ENCODE data around the gene ZC3HAV1.
A peak's percentile ranks its signal among the peaks of the same experiment; 100 is the strongest.
"Not testable (repeated sequence)": the region's sequence is repeated elsewhere in the genome, so short reads cannot be mapped to it uniquely, and the experiment has no call there.

The ZC3HAV1 gene

DNA sequence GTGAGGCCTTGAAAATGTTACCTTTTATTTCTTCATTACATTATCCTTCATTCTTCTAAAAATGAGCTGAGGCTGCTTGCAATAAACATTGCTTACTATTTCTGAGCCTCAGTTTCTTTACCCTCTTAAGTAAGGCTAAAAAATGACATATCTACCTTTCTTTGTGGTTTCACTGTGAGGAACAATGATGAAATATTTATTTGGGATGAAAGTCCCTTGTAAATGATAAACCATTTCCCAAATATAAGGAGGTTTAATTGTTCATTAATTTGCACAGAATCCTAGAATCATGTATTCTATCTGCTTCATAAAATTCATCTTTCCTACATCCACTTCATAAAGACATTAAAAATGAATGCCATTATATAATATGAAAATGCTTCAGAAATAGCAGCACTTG is 27.9 kb downstream of the ZC3HAV1 start:
- no peak for DNase-seq

DNA sequence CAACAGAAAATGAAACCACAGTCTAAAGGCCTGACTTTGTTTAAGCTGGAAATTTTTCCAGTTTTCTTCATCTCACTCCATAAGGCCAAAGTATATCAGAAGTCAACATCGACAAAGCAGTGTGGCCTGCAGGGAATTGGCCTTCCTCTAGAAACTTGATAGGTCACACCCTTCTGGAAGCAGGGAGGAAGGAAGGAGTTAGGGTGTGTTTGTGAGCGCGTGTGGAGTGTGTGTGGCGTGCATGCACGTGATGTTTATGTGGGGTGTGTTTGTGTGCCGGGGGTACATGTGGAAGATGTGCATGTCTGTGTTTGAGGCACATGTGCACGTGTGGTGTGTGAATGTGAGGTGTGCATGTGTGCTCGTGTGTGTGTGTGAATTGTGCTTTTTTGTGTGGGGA is 28.6 kb downstream of the ZC3HAV1 start:
- no peak for DNase-seq

- no peak for DNase-seq
Observed at GRCh38 chr7:139079861-139080260, 29.7 kb downstream of the ZC3HAV1 start.

GRCh38 chr7:139078911-139079310 is 30.6 kb downstream of the ZC3HAV1 start:
- DNase-seq: no peak

DNA sequence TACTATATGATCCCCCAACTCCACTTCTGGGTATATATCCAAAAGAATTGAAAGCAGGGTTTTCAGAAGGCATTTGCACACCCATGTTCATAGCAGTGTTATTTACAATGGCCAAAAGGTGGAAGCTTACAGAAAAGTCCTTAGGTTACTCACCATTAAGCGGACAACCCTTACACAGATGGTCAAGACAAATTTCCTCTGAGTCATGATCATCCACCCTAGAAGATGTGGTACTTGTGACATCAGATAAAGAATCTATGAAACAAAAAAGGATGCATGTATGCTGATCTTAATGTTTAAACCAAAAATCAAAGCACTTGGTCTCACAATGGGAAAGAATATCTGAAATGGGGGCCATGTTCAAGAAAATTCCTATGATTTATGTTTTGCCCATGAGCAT is 31.1 kb downstream of the ZC3HAV1 start:
- no peak for DNase-seq

GRCh38 chr7:139077706-139078105 is 31.8 kb downstream of the ZC3HAV1 start:
- DNase-seq: not testable (repeated sequence)

DNA sequence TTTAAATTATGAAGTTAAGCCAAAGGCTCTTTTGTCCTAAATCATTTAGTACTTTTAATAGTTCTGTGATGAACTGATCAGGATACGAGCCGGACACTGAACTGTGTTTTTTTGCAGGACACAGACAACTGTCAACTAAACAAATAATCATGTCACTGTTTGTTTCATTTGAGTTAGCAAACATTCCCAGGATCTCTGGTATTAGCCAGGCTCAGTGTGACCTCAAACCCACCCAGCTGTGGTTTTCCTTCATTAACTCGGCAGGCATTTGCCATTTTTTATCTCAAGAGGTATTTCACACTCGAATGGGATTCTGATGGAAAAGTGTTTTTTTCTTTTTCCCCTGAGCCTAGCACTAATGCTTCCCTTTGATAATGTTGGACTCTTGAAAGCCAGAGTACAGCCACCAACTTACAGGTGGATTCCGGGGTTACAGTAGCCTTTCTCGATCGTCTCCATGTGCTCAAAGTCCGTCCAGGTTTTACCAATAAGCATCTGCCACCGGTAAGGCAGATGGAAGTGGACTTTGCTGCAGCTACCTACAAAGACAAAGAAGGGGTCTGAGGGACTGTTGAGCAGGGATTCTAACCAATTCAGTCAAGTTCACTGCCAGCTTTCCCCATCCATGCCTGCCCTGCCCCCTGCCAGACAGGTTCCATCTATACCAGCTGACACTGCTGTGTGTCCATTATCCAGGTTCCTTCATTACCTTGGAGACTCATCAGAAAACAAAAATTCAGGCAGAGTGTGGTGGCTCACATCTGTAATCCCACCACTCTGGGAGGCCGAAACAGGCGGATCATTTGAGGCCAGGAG is 33.4 kb downstream of the ZC3HAV1 start:
- DNase-seq: no peak

DNA sequence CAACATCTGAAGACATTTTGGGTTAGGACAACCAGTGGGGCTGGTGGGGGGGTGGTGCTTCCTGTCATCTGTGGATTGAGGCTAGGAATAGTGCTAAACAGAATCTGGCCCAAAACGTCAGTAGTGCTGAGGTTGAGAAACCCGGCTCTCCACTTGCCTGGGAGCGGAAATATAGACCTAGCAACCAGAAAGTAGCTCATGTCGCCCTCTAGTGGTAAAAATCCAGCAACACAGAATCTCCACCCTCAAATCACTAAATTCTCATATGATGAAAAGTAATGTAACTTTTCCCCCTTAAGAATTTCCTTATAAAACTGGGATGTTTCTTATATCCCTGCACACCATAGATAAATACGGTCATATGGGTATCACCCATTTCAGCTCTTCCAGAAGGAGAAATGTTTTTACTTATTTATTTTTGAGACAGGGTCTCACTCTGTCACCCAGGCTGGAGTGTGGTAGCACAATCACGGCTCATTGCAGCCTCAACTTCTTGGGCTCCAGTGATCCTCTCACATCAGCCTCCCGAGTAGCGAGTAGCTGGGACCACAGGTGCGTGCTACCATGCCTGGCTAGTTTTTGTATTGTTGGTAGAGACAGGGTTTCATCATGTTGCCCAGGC is 34.4 kb downstream of the ZC3HAV1 start:
- peak; percentile 51 to 67 for DNase-seq

GRCh38 chr7:139072796-139073195 is 36.7 kb downstream of the ZC3HAV1 start:
- no peak for DNase-seq

DNA sequence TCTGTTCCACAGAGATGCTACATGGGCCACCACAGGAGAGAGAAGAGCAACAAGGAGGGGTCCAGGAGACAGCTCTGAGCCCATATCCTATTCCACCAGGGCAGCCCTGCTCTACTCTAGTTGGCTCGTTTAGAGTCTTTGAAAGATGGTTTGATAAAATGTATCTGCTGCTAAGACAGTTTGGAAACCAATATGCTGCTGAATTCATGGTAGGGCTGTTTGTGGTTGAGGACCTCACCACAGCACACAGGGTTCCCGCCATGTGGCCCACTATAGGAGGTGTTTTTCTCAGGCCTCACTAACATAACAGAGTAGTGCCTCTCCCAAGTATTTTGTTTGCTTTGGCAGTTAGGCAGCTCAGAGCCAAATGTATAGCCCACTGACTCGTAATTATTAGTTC is 37.8 kb downstream of the ZC3HAV1 start:
- DNase-seq: no peak

GRCh38 chr7:139068544-139069399 is 40.7 kb downstream of the ZC3HAV1 start:
- DNase-seq: no peak

DNA sequence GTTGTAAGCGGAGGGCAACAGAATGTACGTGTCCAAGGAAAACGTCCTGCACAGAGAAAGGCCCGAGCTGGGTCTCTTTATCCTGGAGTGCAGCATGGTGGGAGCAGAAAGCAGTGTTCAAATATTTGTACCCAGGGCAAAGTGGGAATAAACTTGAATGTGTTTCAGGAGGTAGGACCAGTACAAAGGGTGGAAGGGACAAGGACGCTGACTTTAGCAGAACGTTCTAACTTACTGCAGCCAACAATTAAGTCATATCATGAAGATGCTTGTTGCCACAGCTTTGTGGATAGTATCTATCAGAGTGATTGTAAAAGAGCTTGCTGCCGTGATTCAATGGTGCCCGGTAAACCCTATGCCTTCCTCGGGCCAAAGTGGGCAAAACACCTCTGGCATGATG is 43.2 kb downstream of the ZC3HAV1 start:
- DNase-seq: no peak

DNA sequence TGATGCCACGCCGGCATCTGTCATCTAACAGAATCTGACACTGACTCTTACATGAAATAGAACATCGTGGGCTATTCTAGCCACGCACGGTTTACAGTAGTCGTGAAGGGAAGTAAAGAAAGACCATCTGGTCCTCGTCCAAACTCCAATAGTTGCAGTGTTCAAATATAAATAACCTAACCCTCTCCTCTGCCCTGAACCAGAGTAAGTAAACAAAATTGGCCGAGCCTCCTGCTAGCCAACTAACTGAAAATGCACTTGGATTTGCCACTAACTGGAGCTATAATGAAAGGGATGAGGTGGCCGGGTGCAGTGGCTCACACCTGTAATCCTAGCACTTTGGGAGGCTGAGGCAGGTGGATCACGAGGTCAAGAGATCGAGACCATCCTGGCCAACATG is 44.2 kb downstream of the ZC3HAV1 start:
- no peak for DNase-seq

GRCh38 chr7:139061416-139061815 is 48.1 kb downstream of the ZC3HAV1 start:
- DNase-seq: no peak

DNA sequence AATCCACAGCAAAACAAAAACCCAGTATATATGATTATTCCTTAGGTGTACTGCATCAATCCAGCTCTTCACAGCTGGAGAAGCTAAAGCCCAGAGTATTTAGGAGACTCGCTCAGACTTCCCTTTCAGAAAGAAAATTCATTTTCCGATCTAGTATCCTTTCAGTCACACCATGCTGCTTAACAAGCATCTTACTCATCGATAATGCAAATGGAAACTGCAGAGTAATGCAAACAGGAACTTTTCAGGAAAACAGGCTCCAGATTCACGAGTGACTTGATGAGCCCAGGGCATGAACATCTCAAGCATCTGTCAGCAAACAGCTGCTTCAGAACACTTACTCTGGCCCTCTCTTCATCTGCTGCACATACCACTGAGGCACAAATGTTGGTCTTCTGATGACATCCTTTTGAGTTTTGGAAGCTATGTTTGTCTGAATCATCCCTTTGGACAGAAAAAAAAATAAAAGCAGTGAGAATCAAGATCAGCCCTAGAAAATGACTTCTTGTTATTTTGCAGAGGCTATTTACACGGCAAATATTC is 48.8 kb downstream of the ZC3HAV1 start:
- no peak for DNase-seq

- no peak for DNase-seq
Observed at GRCh38 chr7:139059905-139060304, 49.6 kb downstream of the ZC3HAV1 start.

- no peak for DNase-seq
Observed at GRCh38 chr7:139058943-139059342, 50.6 kb downstream of the ZC3HAV1 start.

GRCh38 chr7:139055674-139056073 is 53.8 kb downstream of the ZC3HAV1 start:
- no peak for DNase-seq

DNA sequence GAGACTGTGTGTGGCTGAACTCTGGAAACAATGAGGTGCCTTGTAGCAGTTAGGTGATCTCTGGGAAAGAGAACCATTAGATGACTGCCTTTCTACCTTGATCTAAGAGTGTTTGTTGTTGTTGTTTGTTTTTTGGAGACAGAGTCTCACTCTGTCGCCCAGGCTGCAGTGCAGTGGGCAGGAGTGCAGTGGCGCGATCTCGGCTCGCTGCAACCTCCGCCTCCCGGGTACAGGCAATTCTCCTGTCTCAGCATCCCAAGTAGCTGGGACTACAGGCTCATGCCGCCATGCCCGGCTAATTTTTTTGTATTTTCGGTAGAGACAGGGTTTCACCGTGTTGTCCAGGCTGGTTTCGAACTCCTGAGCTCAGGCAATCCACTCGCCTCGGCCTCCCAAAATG is 54.9 kb downstream of the ZC3HAV1 start:
- not testable (repeated sequence) for DNase-seq

- no peak for DNase-seq
Observed at GRCh38 chr7:139054101-139054500, 55.4 kb downstream of the ZC3HAV1 start.

GRCh38 chr7:139051655-139052054 is 57.9 kb downstream of the ZC3HAV1 start:
- no peak for DNase-seq

DNA sequence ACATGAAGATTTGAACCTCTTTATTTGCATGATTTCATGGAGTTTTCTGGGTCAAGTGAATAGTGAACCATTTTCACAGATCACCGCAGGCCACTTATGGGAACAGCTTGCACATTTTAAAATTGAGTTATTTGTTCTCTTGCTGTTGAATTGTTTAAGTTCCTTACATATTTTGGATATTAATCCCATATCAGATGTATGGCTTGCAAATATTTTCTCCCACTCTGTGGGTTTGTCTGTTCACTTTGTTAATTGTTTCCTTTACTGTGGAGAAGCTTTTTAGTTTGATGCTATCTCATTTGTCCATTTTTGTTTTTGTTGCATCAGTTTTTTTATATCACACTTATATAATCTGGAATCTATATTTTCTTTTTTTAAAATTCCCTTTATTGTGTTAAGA is 59.6 kb downstream of the ZC3HAV1 start:
- no peak for DNase-seq

GRCh38 chr7:139049111-139049510 is 60.4 kb downstream of the ZC3HAV1 start:
- DNase-seq: no peak

Data from stimulated activated CD4-positive, alpha-beta T cell treated with anti-CD3 and anti-CD28 coated beads, Interleukin-2, amount 100 ng/mL, for 24 hours (primary cell).